ENCODE measurements around the gene DNAH17.

DNA sequence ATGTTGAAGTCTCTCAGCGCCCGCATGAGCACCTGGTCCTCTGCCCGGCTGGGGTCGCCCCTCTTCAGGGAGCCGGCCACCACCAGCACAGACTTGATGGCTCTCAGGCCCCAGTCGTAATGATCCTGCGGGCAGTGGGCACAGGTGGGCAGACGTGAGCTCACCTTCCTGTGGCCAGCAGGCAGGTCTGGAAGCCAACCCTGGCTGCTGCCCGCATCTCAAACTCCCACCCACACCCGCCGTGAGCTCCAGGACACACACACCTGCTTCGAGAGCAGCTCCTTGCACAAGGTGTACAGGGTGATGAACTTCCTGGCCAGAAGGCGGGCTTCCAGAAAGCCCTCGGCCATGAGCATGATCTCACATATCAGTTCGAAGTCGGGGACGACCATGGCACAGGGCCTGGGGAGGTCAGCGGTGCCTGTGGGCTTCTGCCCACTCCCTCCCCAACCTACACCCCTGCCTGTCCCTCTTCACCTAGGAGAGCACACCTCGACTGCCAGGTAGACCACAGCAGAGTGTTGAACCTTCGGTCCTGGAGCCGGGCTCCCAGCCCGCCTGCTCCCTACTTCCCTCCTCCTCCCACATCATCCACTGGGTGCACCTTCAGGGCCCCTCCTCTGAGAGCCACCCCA lies 82.4 kb downstream of the DNAH17 start:
- TF ChIP-seq POLR2A (IDR thresholded peaks at IDR 0.05): no peak
- TF ChIP-seq, protein P1, sequence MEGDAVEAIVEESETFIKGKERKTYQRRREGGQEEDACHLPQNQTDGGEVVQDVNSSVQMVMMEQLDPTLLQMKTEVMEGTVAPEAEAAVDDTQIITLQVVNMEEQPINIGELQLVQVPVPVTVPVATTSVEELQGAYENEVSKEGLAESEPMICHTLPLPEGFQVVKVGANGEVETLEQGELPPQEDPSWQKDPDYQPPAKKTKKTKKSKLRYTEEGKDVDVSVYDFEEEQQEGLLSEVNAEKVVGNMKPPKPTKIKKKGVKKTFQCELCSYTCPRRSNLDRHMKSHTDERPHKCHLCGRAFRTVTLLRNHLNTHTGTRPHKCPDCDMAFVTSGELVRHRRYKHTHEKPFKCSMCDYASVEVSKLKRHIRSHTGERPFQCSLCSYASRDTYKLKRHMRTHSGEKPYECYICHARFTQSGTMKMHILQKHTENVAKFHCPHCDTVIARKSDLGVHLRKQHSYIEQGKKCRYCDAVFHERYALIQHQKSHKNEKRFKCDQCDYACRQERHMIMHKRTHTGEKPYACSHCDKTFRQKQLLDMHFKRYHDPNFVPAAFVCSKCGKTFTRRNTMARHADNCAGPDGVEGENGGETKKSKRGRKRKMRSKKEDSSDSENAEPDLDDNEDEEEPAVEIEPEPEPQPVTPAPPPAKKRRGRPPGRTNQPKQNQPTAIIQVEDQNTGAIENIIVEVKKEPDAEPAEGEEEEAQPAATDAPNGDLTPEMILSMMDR (IDR thresholded peaks at IDR 0.05): no peak
